ENCODE results near the gene GNG2. TPM values are rescaled to one million over a fixed set of nuclear protein-coding genes. Genes with fewer than 3 reads are reported as not detected.
A peak's percentile ranks its signal among the peaks of the same experiment; 100 is the strongest.

Gene GNG2
- total and polyA plus RNA-seq, 3 experiments from 2014 or later = 106 to 218 (median 112) TPM

- no peak overlapping the region for H3K27ac ChIP-seq (ENCODE audit: low read depth, low read length)
- peaks cover 72% of the 10 kb centered on the region for H3K36me3 ChIP-seq (ENCODE audit: insufficient read depth, low read length)
- no peak for DNase-seq
- Mint-ChIP-seq H3K4me3 (no peak overlapping the region), H3K27ac (no peak overlapping the region), H3K4me1 (peaks cover 23 to 37% (median 28%) of the 10 kb centered on the region in 3 donors), H3K27me3 (no peaks in the 10 kb centered on the region), H3K9me3 (no peaks in the 10 kb centered on the region), H3K36me3 (peaks cover 0 to 88% (median 24%) of the 10 kb centered on the region in 3 donors)
- no peak overlapping the region for H3K4me3 ChIP-seq (ENCODE audit: low read length)
- ChIA-PET CTCF (no interaction called here), POLR2A (no interaction called here)
- H3K4me1 ChIP-seq (ENCODE audit: insufficient read depth, low read length) = peaks cover 4% of the 10 kb centered on the region
- no peaks in the 10 kb centered on the region for H3K9me3 ChIP-seq (ENCODE audit: low read length)
- H3K27me3 ChIP-seq (ENCODE audit: insufficient read depth, low read length, poor library complexity, severe bottlenecking) = no peaks in the 10 kb centered on the region
These were observed 138.7 kb downstream of the GNG2 start for GRCh38 chr14:51999084-51999483.

GRCh38 chr14:52000019-52000582 lies 139.7 kb downstream of the GNG2 start:
- ChIA-PET POLR2A (no interaction called here), CTCF (no interaction called here)
- no peak for DNase-seq
- peaks cover 3 to 87% (median 27%) of the 10 kb centered on the region in 3 donors for H3K36me3 Mint-ChIP-seq
- Histone ChIP-seq H3K4me3 (ENCODE audit: low read length) (no peak overlapping the region), H3K27ac (ENCODE audit: low read depth, low read length) (no peak overlapping the region), H3K4me1 (ENCODE audit: insufficient read depth, low read length) (peaks cover 4% of the 10 kb centered on the region), H3K27me3 (ENCODE audit: insufficient read depth, low read length, poor library complexity, severe bottlenecking) (no peaks in the 10 kb centered on the region), H3K9me3 (ENCODE audit: low read length) (no peaks in the 10 kb centered on the region), H3K36me3 (ENCODE audit: insufficient read depth, low read length) (peaks cover 67% of the 10 kb centered on the region)
- H3K27ac Mint-ChIP-seq = no peak overlapping the region
- no peak overlapping the region for H3K4me3 Mint-ChIP-seq
- peaks cover 21 to 29% (median 21%) of the 10 kb centered on the region in 3 donors for H3K4me1 Mint-ChIP-seq
- no peaks in the 10 kb centered on the region for H3K27me3 Mint-ChIP-seq
- no peaks in the 10 kb centered on the region for H3K9me3 Mint-ChIP-seq

DNA sequence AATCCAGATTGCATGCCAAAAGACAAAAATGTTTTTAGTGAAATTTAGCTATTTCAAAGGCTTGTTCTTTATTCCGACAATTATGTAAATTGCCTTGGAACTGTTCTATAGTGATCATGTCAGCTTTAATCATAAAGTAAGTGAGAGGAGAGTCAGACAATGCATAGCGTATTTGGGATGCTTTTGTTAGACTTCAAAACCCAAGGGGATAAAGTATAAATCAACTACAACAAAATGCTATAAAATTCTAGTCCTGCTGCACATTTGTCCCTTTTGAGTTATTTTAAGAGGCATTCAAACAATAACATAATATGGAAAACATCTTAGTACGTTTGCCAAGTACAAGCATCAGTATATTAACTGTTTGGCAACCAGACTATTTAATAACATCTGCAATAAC lies 140.3 kb downstream of the GNG2 start:
- peaks cover 68% of the 10 kb centered on the region for H3K36me3 ChIP-seq (ENCODE audit: insufficient read depth, low read length)
- H3K27ac Mint-ChIP-seq = no peak overlapping the region
- H3K36me3 Mint-ChIP-seq = peaks cover 8 to 89% (median 27%) of the 10 kb centered on the region in 3 donors

DNA sequence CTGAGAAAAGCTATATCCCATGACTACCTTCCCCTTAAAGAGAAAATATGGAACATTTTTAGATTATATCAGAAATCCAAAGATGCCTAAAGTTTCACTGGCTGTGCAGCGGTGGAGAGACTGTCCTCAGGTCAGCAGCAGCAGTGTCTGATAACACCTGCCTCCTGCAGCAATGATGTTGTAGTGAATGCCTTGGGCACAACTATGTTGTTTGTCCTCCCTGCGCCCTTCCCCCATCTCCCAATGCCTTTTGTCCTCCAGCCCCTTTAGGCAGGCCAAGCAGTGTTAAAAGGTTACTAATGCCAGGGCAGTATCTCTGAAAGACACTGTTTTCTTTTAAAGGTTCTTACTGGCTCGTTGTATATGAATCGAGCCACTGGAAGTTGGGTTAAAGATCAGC lies 142.1 kb downstream of the GNG2 start:
- Histone ChIP-seq H3K9me3 (ENCODE audit: low read length) (no peaks in the 10 kb centered on the region), H3K36me3 (ENCODE audit: insufficient read depth, low read length) (peaks cover 76% of the 10 kb centered on the region), H3K27ac (ENCODE audit: low read depth, low read length) (no peak overlapping the region), H3K27me3 (ENCODE audit: insufficient read depth, low read length, poor library complexity, severe bottlenecking) (no peaks in the 10 kb centered on the region), H3K4me3 (ENCODE audit: low read length) (no peak overlapping the region), H3K4me1 (ENCODE audit: insufficient read depth, low read length) (no peaks in the 10 kb centered on the region)
- ChIA-PET POLR2A (no interaction called here), CTCF (interaction anchor here (0.6 kb wide), 1 partner anchor 287 kb away, joined by 3 read pairs; no protein-coding TSS in a partner anchor)
- DNase-seq = no peak
- no peaks in the 10 kb centered on the region for H3K9me3 Mint-ChIP-seq
- H3K4me3 Mint-ChIP-seq = no peak overlapping the region
- peaks cover 13 to 90% (median 30%) of the 10 kb centered on the region in 3 donors for H3K36me3 Mint-ChIP-seq
- H3K27me3 Mint-ChIP-seq = no peaks in the 10 kb centered on the region
- peaks cover 8 to 9% (median 8%) of the 10 kb centered on the region in 3 donors for H3K4me1 Mint-ChIP-seq
- H3K27ac Mint-ChIP-seq = no peak overlapping the region

More for the DNA sequence above, 140.3 kb downstream of the GNG2 start:
- Histone ChIP-seq H3K27me3 (ENCODE audit: insufficient read depth, low read length, poor library complexity, severe bottlenecking) (no peaks in the 10 kb centered on the region), H3K4me1 (ENCODE audit: insufficient read depth, low read length) (peaks cover 4% of the 10 kb centered on the region), H3K4me3 (ENCODE audit: low read length) (no peak overlapping the region), H3K27ac (ENCODE audit: low read depth, low read length) (no peak overlapping the region), H3K9me3 (ENCODE audit: low read length) (no peaks in the 10 kb centered on the region)
- peaks cover 19 to 25% (median 25%) of the 10 kb centered on the region in 3 donors for H3K4me1 Mint-ChIP-seq
- no peaks in the 10 kb centered on the region for H3K9me3 Mint-ChIP-seq
- no peak for DNase-seq
- H3K4me3 Mint-ChIP-seq = no peak overlapping the region
- CTCF ChIA-PET = no interaction called here
- POLR2A ChIA-PET = no interaction called here
- no peaks in the 10 kb centered on the region for H3K27me3 Mint-ChIP-seq

DNA sequence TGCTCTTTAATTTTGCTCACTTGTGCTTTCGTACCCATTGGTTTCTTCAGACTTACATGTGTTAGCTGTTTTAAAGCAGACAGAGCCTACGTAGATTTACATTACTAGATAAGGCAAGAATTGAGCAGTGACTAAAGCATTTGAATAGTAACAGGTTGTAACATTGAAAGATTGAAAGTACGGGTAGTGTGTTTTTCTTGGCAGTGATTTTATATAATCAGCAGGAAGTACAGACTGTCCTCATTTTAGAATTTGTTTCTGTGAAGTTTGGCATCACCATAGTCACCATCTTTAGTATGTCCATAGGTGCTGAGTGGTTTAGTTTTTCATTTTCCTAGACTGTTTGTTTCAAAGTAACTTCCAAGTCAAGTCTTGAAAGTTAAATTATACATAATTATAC lies 142.9 kb downstream of the GNG2 start:
- ChIA-PET POLR2A (no interaction called here), CTCF (interaction anchor here (0.6 kb wide), 1 partner anchor 25 kb away, joined by 3 read pairs; no protein-coding TSS in a partner anchor)
- no peaks in the 10 kb centered on the region for H3K9me3 ChIP-seq (ENCODE audit: low read length)
- Mint-ChIP-seq H3K36me3 (peaks cover 14 to 92% (median 31%) of the 10 kb centered on the region in 3 donors), H3K27ac (no peak overlapping the region), H3K9me3 (no peaks in the 10 kb centered on the region), H3K27me3 (no peaks in the 10 kb centered on the region), H3K4me3 (no peak overlapping the region), H3K4me1 (peaks cover 8 to 9% (median 8%) of the 10 kb centered on the region in 3 donors)
- no peak overlapping the region for H3K4me3 ChIP-seq (ENCODE audit: low read length)
- H3K27ac ChIP-seq (ENCODE audit: low read depth, low read length) = no peak overlapping the region
- H3K27me3 ChIP-seq (ENCODE audit: insufficient read depth, low read length, poor library complexity, severe bottlenecking) = no peaks in the 10 kb centered on the region
- H3K36me3 ChIP-seq (ENCODE audit: insufficient read depth, low read length) = peaks cover 80% of the 10 kb centered on the region
- no peaks in the 10 kb centered on the region for H3K4me1 ChIP-seq (ENCODE audit: insufficient read depth, low read length)
- no peak for DNase-seq

DNA sequence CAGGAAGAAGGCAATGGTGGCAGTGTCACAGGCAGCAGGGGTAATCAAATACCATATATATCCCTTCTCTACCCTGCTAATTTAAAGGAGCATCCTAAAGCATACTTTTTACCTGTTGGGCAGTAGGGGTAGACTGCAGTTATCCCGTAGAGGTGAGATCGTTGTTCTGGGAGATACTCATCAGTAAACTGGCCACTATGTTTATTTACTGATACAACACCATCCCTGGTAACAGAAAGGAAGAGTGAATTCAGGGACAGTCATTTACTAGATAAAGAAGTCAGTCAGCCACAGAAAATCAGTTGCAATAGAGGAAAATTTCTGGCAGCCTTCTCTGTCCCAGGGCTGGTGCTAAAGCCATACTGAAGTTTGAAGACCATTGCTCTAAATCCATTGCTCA lies 145.2 kb downstream of the GNG2 start:
- Mint-ChIP-seq H3K27me3 (no peaks in the 10 kb centered on the region), H3K4me3 (no peak overlapping the region), H3K36me3 (peaks cover 14 to 92% (median 30%) of the 10 kb centered on the region in 3 donors), H3K4me1 (peaks cover 0 to 4% (median 2%) of the 10 kb centered on the region in 3 donors), H3K9me3 (no peaks in the 10 kb centered on the region), H3K27ac (peak overlapping the region in 2 of 8 donors; percentile 35 to 66)
- ChIA-PET CTCF (interaction anchor here (0.9 kb wide), 1 partner anchor 10 kb away, joined by 3 read pairs; no protein-coding TSS in a partner anchor), POLR2A (no interaction called here)
- peaks cover 79% of the 10 kb centered on the region for H3K36me3 ChIP-seq (ENCODE audit: insufficient read depth, low read length)
- no peak overlapping the region for H3K4me3 ChIP-seq (ENCODE audit: low read length)
- no peak for DNase-seq
- H3K27me3 ChIP-seq (ENCODE audit: insufficient read depth, low read length, poor library complexity, severe bottlenecking) = no peaks in the 10 kb centered on the region
- no peaks in the 10 kb centered on the region for H3K4me1 ChIP-seq (ENCODE audit: insufficient read depth, low read length)
- H3K27ac ChIP-seq (ENCODE audit: low read depth, low read length) = no peak overlapping the region
- no peaks in the 10 kb centered on the region for H3K9me3 ChIP-seq (ENCODE audit: low read length)

DNA sequence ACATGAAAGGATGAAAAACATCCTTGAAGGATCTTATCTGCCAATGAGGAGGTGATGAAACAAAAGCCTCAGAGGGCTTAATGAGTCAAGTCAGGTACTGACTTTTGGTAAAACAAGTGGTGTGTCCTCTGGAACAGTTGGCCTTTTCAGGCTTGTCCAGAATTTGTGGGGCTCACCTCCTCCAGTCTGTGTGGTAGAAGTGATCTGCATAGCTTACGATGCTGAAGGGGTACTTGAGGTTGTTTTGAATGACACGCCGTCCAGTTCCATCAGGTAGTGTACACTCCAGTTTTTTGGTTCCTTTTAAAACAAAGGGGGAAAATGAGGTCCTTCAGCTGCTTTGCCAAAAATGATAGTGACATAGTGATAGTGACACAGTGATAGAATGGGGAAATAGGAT lies 145.9 kb downstream of the GNG2 start:
- peaks cover 14 to 93% (median 30%) of the 10 kb centered on the region in 3 donors for H3K36me3 Mint-ChIP-seq
- ChIA-PET POLR2A (no interaction called here), CTCF (interaction anchor here (0.9 to 1.7 kb wide), 2 partner anchors 10 to 28 kb away, joined by 3 read pairs; no protein-coding TSS in a partner anchor)
- no peaks in the 10 kb centered on the region for H3K4me1 ChIP-seq (ENCODE audit: insufficient read depth, low read length)
- peak overlapping the region in 3 of 8 donors; percentile 21 to 78 (median 44) for H3K27ac Mint-ChIP-seq
- no peaks in the 10 kb centered on the region for H3K9me3 Mint-ChIP-seq
- no peak overlapping the region for H3K4me3 Mint-ChIP-seq
- peaks cover 0 to 4% (median 2%) of the 10 kb centered on the region in 3 donors for H3K4me1 Mint-ChIP-seq
- no peaks in the 10 kb centered on the region for H3K27me3 ChIP-seq (ENCODE audit: insufficient read depth, low read length, poor library complexity, severe bottlenecking)
- H3K4me3 ChIP-seq (ENCODE audit: low read length) = no peak overlapping the region
- peaks cover 77% of the 10 kb centered on the region for H3K36me3 ChIP-seq (ENCODE audit: insufficient read depth, low read length)
- no peaks in the 10 kb centered on the region for H3K9me3 ChIP-seq (ENCODE audit: low read length)
- H3K27ac ChIP-seq (ENCODE audit: low read depth, low read length) = no peak overlapping the region
- no peaks in the 10 kb centered on the region for H3K27me3 Mint-ChIP-seq
- DNase-seq = no peak

- no peaks in the 10 kb centered on the region for H3K9me3 ChIP-seq (ENCODE audit: low read length)
- no peaks in the 10 kb centered on the region for H3K4me1 ChIP-seq (ENCODE audit: insufficient read depth, low read length)
- Mint-ChIP-seq H3K4me1 (peaks cover 0 to 4% (median 2%) of the 10 kb centered on the region in 3 donors), H3K4me3 (no peak overlapping the region), H3K36me3 (peaks cover 17 to 89% (median 28%) of the 10 kb centered on the region in 3 donors), H3K9me3 (no peaks in the 10 kb centered on the region), H3K27me3 (no peaks in the 10 kb centered on the region), H3K27ac (peak overlapping the region in 4 of 8 donors; percentile 2 to 55 (median 42))
- H3K4me3 ChIP-seq (ENCODE audit: low read length) = no peak overlapping the region
- H3K27ac ChIP-seq (ENCODE audit: low read depth, low read length) = no peak overlapping the region
- ChIA-PET CTCF (interaction anchor here (1.0 to 1.7 kb wide), 2 partner anchors 29 to 147 kb away, joined by 3 read pairs; partner anchors contain the start of gene GNG2), POLR2A (no interaction called here)
- H3K27me3 ChIP-seq (ENCODE audit: insufficient read depth, low read length, poor library complexity, severe bottlenecking) = no peaks in the 10 kb centered on the region
- DNase-seq = no peak
- H3K36me3 ChIP-seq (ENCODE audit: insufficient read depth, low read length) = peaks cover 71% of the 10 kb centered on the region
These were observed 146.8 kb downstream of the GNG2 start for GRCh38 chr14:52007211-52007610.
